HG03064 (cell line): ENCODE data around the gene PLK3.
"Not testable (repeated sequence)": the region's sequence is repeated elsewhere in the genome, so short reads cannot be mapped to it uniquely, and the experiment has no call there.

Source experiments
- ATAC-seq: cut with Tn5 transposase; IDR thresholded peaks from one replicate; pipeline ENCODE4 v1.9.1; 2021; ENCODE audit warnings: low read depth; ENCODE audit not compliant: unreplicated experiment

The PLK3 gene

GRCh38 chr1:44808063-44808937 is 8.1 kb downstream of the PLK3 start, which contains the start of gene BTBD19:
TSS of gene BTBD19 (plus strand) at chr1:44808523. CDS start at chr1:44808821, 298 bp downstream.
- ATAC-seq = no peak

DNA sequence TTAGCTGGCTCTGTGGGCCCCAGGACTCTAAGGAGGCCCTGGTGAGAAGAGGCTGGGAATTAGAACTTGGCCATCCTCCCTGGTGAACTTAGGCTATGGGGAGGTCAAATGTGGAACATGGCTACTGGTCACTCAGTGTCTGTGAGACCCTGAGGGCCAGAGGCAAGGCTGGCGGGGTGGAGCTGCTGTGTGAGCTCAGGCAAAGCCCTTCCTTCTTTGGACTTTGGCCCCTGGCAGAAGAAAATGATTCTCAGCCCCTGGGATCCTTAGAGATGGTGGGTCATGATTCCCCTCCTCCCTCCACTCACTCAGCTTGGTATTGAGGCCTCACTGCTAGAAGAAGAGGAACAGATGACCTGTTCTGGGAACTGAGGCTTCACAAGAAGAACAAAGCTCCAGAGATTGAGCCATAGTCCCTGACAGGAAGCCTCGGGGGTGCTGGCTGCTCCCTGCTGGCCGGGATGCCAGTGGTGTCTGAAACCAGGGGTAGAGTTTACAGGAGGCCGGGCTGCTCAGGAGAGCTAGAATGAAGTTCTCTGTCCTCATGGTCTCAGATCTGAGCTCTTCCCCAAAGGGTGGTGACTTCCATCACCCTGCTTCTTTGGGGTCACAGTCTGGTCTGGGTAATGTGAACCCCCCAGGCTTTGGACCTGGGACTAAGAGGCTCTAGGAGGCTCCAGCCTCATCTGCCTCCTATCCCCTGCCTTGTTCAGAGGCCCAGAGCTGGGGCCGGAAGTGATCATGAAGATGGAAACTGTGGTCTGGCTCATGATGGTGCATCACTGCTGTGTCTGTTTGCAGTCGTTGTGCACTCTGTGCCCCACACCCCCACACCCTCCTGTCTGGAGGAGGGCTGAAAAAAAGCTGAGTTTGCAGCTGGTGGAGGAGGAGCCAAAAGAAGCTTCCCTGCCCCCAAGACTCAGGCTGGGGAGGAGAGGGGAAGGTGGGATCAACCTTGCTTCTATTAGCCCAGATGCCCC is 9.1 kb downstream of the PLK3 start:
- ATAC-seq = peak; percentile 38

DNA sequence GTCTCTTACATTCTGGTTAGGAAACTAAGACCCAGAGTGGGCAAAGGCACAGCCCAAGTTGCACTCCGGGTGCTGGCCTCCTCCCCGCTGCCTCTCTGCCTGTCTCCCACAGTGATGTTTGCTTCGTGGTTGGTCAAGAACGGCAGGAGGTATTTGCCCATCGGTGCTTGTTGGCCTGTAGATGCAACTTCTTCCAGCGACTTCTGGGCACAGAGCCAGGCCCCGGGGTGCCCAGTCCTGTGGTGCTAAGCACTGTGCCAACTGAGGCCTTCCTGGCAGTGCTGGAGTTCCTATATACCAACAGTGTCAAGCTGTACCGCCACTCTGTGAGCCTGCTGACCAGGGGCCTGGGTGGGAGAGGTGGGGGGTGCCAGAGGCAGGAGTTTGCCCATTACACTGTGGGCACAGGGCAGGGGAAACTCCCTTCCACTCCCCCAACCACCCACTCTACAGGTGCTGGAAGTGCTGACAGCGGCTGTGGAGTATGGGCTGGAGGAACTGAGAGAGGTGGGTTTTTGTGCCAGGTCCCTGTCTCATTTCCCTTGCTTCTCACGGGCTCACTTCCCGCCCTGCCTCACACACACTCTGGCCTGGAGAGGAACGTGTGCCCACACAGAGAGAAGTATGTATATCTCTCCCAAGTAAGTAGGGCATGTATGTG is 10.1 kb downstream of the PLK3 start:
- ATAC-seq = no peak

DNA sequence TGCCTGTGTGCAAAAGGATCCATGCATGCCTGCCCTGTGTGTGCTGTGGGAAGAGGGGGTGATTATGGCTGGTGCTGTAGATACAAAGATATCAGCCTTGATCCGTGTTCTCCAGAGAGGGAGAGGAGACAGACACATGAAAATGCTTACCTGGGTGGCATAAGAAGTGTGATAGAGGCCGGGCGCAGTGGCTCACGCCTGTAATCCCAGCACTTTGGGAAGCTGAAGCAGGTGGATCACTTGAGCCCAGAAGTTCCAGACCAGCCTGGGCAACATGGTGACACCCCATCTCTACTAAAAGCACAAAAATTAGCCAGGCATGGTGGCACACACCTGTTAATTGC is 10.6 kb downstream of the PLK3 start:
- not testable (repeated sequence) for ATAC-seq

DNA sequence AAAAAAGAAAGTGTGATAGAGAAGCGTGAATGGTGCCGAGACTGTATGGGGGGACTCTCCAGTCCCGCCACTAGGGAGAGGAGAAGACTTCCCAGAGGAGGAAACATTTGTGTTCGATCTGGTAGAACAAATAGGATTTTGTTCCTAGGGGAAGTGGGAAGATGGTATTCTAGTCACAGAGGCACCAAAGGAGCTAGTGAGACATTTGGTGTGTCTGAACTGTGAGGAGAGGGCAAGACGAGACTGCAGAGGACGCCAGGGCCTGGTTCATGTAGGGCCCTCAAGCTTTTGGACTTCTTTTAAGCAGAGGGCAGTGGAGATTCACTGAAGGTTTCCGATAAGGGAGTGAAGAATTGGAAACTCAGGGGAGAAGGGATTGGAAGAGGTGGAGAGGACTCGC is 11.1 kb downstream of the PLK3 start:
- ATAC-seq = no peak

DNA sequence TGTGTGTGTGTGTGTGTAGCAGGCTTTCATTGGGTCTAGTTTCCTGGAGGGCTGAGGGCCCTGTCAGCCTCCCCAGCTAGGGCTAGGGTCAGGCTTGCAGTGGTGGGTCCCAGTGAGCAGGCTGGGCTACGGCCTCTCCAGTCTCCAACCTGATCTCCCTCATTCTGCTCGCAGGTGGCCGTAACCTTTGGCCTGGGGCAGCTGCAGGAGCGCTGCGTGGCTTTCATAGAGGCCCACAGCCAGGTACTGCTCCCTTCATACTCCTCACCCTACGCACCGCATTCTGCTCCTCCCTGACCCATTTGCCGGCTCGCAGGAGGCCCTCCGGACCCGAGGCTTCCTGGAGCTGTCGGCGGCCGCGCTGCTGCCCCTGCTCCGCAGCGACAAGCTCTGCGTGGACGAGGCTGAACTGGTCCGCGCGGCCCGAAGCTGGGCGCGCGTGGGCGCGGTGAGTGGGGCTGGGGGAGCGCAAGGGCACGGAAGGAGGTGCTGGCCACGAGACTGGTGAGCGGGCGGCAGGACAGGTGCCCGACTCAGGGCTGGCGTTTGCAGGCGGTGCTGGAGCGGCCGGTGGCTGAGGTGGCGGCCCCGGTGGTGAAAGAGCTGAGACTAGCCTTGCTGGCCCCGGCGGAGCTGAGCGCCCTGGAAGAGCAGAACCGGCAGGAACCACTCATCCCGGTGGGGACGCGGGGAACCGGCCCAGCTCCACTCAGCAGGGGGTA is 12.8 kb downstream of the PLK3 start:
- no peak for ATAC-seq

- ATAC-seq = not testable (repeated sequence)
Observed at GRCh38 chr1:44815926-44816325, 15.7 kb downstream of the PLK3 start.

- no peak for ATAC-seq
Observed at GRCh38 chr1:44817307-44817706, 17.1 kb downstream of the PLK3 start.

DNA sequence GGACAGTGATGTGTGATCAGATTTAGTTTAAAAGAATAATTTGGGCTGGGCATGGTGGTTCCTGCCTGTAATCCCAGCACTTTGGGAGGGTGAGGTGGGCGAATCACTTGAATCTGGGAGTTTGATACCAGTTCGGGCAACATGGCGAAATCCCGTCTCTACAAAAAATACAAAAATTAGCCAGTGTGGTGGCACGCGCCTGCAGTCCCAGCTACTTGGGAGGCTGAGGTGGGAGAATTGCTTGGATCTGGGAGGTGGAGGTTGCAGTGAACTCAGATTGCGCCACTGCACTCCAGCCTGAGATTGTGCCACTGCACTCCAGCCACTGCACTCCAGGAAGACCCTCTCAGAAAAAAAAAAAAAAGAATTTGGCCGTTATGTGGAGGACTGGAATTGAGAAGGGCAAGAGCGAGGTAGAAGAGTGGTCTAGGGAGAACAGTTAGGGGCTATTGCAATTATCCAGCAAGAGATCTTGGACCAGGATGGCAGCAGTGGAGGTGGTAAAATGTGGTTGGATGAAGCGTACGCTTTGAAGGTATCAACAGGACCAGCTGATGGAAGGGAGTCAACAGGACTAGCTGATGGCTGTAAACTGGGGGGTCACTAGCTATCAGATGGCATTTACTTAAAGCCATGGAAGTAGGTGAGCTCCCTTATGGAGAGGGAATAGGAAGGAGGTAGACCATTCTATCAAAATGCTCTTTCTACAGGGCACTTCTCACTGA is 17.8 kb downstream of the PLK3 start:
- no peak for ATAC-seq

GRCh38 chr1:44819196-44819607 is 19.0 kb downstream of the PLK3 start:
- no peak for ATAC-seq

DNA sequence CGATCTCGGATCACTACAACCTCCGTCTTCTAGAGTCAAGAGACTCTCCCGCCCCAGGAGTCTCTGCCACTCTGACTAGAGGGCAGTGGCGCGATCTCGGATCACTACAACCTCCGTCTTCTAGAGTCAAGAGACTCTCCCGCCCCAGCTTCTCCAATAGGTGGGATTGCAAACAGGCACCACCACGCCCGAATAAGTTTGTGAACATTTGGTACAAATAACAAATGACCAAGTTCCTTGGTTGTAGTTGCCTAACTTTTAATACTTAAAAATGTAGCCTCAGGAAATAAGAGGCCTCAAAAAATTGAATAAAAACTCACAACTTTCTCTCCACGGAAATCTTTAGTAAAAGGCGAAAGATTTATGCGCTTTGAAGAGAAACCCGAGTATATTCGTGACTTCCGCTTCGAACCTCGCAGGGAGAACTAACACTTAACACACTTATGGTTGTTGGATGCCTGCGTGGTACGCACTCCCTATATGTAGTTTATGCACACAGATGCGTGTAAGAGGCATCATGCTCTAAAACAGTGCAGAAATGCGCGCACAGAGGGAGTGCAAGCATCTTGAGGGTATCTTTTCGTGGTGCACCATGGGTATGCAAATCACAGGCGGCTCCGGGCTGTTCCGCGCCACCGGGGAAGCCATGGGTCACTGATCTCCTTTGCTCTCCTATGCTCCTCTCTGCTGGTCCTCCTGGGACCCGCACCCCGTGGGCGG is 19.6 kb downstream of the PLK3 start:
- peak; percentile 71 for ATAC-seq

DNA sequence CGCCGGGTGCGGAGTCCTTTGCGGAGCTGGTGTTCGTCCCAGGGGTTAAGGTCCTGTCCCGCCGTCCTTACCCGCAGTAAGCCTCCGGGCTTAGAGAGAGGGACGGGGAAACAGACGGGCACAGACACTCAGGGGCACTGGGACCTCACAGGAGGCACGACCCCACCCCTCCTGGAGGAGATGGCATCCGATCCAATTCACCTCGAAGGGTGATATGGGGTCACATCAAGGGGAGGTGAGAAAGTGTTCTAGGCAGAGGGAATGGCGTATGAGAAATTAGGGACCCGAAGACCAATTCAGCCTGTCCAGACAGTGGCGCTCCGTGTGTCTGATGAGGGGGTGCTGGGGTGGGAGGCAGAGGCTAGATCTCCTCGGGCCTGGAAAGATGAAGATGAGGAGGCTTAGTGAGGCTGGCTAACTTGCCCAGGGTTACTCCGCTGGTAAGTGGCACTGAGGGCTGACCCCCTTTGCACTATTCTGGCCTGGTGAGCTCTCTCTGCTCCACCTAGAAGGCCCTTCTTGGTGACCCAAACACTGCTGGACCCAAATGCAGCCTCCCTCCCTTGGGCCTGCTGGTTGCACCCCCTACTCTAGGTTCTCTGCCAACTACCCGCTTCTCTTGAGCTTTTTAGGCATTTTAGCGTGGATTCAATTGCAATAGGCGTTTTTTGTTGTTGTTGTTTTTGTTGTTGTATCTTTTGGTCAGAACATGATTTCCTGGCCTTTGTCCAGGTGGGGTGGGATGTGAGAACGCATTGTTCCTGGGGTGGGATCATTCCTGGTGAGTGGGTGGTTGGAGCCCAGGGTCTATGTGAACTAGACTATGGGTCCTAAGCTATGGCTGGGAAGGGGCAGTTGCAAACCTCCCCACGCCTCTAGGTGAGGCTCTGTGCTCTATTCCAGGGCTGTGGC is 20.4 kb downstream of the PLK3 start:
- no peak for ATAC-seq

- ATAC-seq = no peak
Observed at GRCh38 chr1:44821240-44821715, 21.1 kb downstream of the PLK3 start.

- ATAC-seq = no peak
Observed at GRCh38 chr1:44822131-44822701, 22.0 kb downstream of the PLK3 start.

- ATAC-seq = no peak
Observed at GRCh38 chr1:44822981-44823451, 22.8 kb downstream of the PLK3 start.

GRCh38 chr1:44824392-44824791 is 24.2 kb downstream of the PLK3 start:
- not testable (repeated sequence) for ATAC-seq
